ENCODE data around the gene ARID5B.

ARID5B gene

DNA sequence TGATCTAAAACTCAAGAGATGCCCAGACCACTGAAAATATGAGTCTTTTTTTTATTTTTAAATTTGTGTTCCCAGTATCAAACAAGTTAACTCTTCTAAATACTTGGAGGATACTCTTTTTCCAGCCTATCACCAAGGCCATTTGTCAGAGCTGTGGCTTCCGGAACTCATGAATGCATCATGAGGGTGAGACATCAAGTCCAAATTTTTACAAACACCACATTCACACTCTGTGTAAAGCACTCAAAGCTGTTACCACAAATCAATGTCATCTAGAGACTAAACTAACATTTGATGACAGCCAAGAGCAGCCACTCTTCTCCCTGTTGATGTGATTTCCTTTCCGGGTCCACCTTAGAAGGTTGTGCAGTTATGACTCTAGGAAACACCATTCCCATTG is 43.8 kb upstream of the ARID5B start:
- H3K27ac ChIP-seq, result no peak overlapping the region
- H4K20me1 ChIP-seq (ENCODE audit: insufficient read depth), result no peaks in the 10 kb centered on the region
- no peak overlapping the region for H3K9ac ChIP-seq
- H3K4me2 ChIP-seq, result no peak overlapping the region
- TF ChIP-seq, protein P1, sequence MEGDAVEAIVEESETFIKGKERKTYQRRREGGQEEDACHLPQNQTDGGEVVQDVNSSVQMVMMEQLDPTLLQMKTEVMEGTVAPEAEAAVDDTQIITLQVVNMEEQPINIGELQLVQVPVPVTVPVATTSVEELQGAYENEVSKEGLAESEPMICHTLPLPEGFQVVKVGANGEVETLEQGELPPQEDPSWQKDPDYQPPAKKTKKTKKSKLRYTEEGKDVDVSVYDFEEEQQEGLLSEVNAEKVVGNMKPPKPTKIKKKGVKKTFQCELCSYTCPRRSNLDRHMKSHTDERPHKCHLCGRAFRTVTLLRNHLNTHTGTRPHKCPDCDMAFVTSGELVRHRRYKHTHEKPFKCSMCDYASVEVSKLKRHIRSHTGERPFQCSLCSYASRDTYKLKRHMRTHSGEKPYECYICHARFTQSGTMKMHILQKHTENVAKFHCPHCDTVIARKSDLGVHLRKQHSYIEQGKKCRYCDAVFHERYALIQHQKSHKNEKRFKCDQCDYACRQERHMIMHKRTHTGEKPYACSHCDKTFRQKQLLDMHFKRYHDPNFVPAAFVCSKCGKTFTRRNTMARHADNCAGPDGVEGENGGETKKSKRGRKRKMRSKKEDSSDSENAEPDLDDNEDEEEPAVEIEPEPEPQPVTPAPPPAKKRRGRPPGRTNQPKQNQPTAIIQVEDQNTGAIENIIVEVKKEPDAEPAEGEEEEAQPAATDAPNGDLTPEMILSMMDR (conservative IDR thresholded peaks at IDR 0.05; ENCODE audit: low read depth, low read length), result no peak
- no peaks in the 10 kb centered on the region for H3K36me3 ChIP-seq (ENCODE audit: insufficient read depth)
- H3K27me3 ChIP-seq (ENCODE audit: insufficient read depth, low read depth), result no peaks in the 10 kb centered on the region
- no peak overlapping the region for H2AFZ ChIP-seq (ENCODE audit: low read depth)
- H3K4me3 ChIP-seq (IDR thresholded peaks at IDR 0.05; ENCODE audit: insufficient read depth, low read depth, low read length), result no peak overlapping the region
- no peaks in the 10 kb centered on the region for H3K4me1 ChIP-seq (ENCODE audit: low read depth, poor library complexity, severe bottlenecking)
- no peaks in the 10 kb centered on the region for H3K79me2 ChIP-seq (ENCODE audit: insufficient read depth, low read depth)

DNA sequence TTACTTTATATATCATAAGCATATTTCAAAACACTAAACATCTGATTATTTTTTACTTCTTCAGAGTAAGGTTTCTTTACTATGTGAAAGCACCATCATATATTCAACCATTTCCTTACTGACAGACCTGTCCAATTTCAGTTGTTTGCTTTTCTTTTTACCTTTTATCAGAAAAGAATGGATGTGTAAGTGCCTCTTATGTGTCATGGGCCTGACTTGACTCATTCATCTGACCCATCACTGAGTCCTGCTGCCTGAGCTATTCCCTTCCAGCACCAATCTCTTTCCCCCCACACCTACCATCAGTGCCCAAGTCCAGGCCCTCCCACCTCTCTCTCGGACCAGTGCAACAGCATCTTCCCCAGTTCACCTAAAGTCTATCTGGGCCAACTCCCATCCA is 41.7 kb upstream of the ARID5B start:
- Histone ChIP-seq H3K4me1 (ENCODE audit: low read depth, poor library complexity, severe bottlenecking) (no peaks in the 10 kb centered on the region), H3K9ac (no peak overlapping the region), H3K27ac (no peak overlapping the region), H3K4me2 (no peak overlapping the region), H2AFZ (ENCODE audit: low read depth) (no peak overlapping the region), H3K79me2 (ENCODE audit: insufficient read depth, low read depth) (no peaks in the 10 kb centered on the region), H3K36me3 (ENCODE audit: insufficient read depth) (no peaks in the 10 kb centered on the region), H4K20me1 (ENCODE audit: insufficient read depth) (no peaks in the 10 kb centered on the region), H3K4me3 (IDR thresholded peaks at IDR 0.05; ENCODE audit: insufficient read depth, low read depth, low read length) (no peak overlapping the region), H3K27me3 (ENCODE audit: insufficient read depth, low read depth) (no peaks in the 10 kb centered on the region)
- TF ChIP-seq, protein P1 (conservative IDR thresholded peaks at IDR 0.05; ENCODE audit: low read depth, low read length), result no peak

DNA sequence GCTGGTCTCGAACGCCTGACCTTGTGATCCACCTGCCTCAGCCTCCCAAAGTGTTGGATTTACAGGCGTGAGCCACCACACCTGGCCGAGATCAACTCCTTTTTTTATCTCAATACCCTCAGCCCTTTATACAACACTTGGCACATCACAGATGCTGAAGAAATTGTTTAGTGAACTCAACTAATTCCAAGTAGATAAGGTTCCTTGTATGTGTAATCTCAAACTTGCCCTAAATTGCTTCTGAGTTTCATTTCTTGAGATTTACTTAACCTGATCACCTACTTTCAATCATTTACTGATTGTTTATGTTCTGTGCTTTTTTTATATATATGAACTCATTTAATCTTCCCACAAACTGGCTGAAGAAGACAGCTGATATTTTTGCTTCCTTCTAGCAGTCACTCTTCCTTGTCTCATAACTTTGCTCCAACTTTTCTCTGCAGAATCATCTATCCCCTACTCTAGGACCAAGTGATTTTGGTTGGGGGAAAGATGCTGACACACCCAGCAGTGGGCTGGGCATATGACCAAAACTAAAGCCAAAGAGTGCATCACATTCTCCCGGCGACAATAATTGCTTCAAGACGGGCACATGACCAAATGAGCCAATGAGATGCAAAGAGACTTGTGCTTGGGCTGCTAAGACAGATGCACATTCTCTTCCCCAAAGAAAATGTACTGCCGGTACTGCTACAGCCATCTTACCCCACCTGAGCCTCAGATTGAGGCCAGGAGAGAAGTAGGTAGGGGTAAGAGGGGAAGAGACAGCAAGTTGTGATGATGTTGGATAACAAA is 40.3 kb upstream of the ARID5B start:
- no peaks in the 10 kb centered on the region for H4K20me1 ChIP-seq (ENCODE audit: insufficient read depth)
- no peaks in the 10 kb centered on the region for H3K27me3 ChIP-seq (ENCODE audit: insufficient read depth, low read depth)
- no peaks in the 10 kb centered on the region for H3K79me2 ChIP-seq (ENCODE audit: insufficient read depth, low read depth)
- no peak overlapping the region for H3K9ac ChIP-seq
- H3K27ac ChIP-seq, result no peak overlapping the region
- no peaks in the 10 kb centered on the region for H3K36me3 ChIP-seq (ENCODE audit: insufficient read depth)
- no peak overlapping the region for H3K4me3 ChIP-seq (IDR thresholded peaks at IDR 0.05; ENCODE audit: insufficient read depth, low read depth, low read length)
- TF ChIP-seq, protein P1 (conservative IDR thresholded peaks at IDR 0.05; ENCODE audit: low read depth, low read length), result no peak
- no peaks in the 10 kb centered on the region for H3K4me1 ChIP-seq (ENCODE audit: low read depth, poor library complexity, severe bottlenecking)
- no peak overlapping the region for H3K4me2 ChIP-seq
- H2AFZ ChIP-seq (ENCODE audit: low read depth), result no peak overlapping the region

DNA sequence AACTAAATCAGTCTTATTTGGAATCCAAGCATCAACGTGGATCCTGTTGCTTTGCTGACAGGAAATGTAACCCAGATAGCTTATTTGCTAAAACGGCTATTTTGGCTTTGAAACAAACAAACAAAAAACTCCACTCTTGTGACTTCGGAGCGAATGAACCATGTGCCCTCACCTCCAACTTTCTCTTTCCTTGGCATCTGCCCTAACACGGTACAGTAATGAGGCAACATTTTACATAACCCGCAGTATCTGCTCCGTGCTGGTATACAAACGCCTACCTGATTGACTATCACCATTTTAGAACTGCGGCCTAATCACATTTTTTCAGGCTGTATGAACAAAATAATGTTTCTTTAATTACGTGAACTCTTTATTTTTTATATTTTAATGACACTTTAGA is 37.5 kb upstream of the ARID5B start:
- TF ChIP-seq, protein P1 (conservative IDR thresholded peaks at IDR 0.05; ENCODE audit: low read depth, low read length), result no peak
- H3K27me3 ChIP-seq (ENCODE audit: insufficient read depth, low read depth), result no peaks in the 10 kb centered on the region
- H3K4me2 ChIP-seq, result no peak overlapping the region
- no peaks in the 10 kb centered on the region for H3K36me3 ChIP-seq (ENCODE audit: insufficient read depth)
- no peaks in the 10 kb centered on the region for H4K20me1 ChIP-seq (ENCODE audit: insufficient read depth)
- no peaks in the 10 kb centered on the region for H3K79me2 ChIP-seq (ENCODE audit: insufficient read depth, low read depth)
- H3K27ac ChIP-seq, result no peak overlapping the region
- H3K4me1 ChIP-seq (ENCODE audit: low read depth, poor library complexity, severe bottlenecking), result no peaks in the 10 kb centered on the region
- H2AFZ ChIP-seq (ENCODE audit: low read depth), result no peak overlapping the region
- H3K9ac ChIP-seq, result no peak overlapping the region
- H3K4me3 ChIP-seq (IDR thresholded peaks at IDR 0.05; ENCODE audit: insufficient read depth, low read depth, low read length), result no peak overlapping the region
